Measurements from ENCODE around the gene PLEKHH1. TPM values are rescaled to one million over a fixed set of nuclear protein-coding genes. Genes with fewer than 3 reads are reported as not detected.

The PLEKHH1 gene
- total and polyA plus RNA-seq, 2 experiments from 2014 or later: 14.7 to 33.9 TPM

DNA sequence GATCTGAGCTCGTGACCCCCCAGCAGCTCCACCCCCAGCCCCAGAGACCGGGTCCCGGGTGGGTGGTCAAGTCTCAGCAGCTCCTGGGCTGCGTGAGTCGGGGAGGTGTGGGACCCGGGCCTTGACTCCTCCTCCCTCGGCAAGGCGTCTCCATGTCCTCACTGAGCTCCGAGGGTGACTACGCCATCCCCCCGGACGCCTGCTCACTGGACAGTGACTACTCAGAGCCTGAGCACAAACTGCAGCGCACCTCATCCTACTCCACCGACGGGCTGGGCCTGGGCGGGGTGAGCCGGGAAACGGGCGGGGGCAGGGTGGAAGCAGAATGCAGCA is 38.9 kb downstream of the PLEKHH1 start:
- TF ChIP-seq EZH2 (IDR thresholded peaks at IDR 0.05; ENCODE audit: low read depth, unreplicated experiment) (no peak), POLR2AphosphoS5 (IDR thresholded peaks at IDR 0.05; ENCODE audit: low read depth) (no peak), ZNF331 (CRISPR knock-in tag; IDR thresholded peaks at IDR 0.05; ENCODE audit: low read depth) (no peak), NANOG (IDR thresholded peaks at IDR 0.05; ENCODE audit: borderline replicate concordance) (no peak), CREB1 (CRISPR knock-in tag; IDR thresholded peaks at IDR 0.05; ENCODE audit: low read depth) (no peak)
- TF ChIP-seq, protein P1, sequence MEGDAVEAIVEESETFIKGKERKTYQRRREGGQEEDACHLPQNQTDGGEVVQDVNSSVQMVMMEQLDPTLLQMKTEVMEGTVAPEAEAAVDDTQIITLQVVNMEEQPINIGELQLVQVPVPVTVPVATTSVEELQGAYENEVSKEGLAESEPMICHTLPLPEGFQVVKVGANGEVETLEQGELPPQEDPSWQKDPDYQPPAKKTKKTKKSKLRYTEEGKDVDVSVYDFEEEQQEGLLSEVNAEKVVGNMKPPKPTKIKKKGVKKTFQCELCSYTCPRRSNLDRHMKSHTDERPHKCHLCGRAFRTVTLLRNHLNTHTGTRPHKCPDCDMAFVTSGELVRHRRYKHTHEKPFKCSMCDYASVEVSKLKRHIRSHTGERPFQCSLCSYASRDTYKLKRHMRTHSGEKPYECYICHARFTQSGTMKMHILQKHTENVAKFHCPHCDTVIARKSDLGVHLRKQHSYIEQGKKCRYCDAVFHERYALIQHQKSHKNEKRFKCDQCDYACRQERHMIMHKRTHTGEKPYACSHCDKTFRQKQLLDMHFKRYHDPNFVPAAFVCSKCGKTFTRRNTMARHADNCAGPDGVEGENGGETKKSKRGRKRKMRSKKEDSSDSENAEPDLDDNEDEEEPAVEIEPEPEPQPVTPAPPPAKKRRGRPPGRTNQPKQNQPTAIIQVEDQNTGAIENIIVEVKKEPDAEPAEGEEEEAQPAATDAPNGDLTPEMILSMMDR (conservative IDR thresholded peaks at IDR 0.05; ENCODE audit: low read depth in 2 of 2): no peak
- TF ChIP-seq, protein P2, sequence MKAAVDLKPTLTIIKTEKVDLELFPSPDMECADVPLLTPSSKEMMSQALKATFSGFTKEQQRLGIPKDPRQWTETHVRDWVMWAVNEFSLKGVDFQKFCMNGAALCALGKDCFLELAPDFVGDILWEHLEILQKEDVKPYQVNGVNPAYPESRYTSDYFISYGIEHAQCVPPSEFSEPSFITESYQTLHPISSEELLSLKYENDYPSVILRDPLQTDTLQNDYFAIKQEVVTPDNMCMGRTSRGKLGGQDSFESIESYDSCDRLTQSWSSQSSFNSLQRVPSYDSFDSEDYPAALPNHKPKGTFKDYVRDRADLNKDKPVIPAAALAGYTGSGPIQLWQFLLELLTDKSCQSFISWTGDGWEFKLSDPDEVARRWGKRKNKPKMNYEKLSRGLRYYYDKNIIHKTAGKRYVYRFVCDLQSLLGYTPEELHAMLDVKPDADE (IDR thresholded peaks at IDR 0.05): no peak
- TF ChIP-seq, protein P3, sequence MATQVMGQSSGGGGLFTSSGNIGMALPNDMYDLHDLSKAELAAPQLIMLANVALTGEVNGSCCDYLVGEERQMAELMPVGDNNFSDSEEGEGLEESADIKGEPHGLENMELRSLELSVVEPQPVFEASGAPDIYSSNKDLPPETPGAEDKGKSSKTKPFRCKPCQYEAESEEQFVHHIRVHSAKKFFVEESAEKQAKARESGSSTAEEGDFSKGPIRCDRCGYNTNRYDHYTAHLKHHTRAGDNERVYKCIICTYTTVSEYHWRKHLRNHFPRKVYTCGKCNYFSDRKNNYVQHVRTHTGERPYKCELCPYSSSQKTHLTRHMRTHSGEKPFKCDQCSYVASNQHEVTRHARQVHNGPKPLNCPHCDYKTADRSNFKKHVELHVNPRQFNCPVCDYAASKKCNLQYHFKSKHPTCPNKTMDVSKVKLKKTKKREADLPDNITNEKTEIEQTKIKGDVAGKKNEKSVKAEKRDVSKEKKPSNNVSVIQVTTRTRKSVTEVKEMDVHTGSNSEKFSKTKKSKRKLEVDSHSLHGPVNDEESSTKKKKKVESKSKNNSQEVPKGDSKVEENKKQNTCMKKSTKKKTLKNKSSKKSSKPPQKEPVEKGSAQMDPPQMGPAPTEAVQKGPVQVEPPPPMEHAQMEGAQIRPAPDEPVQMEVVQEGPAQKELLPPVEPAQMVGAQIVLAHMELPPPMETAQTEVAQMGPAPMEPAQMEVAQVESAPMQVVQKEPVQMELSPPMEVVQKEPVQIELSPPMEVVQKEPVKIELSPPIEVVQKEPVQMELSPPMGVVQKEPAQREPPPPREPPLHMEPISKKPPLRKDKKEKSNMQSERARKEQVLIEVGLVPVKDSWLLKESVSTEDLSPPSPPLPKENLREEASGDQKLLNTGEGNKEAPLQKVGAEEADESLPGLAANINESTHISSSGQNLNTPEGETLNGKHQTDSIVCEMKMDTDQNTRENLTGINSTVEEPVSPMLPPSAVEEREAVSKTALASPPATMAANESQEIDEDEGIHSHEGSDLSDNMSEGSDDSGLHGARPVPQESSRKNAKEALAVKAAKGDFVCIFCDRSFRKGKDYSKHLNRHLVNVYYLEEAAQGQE (IDR thresholded peaks at IDR 0.05; ENCODE audit: unreplicated experiment): no peak
- Mint-ChIP-seq H3K27me3 (ENCODE audit: insufficient read depth, low read depth, poor library complexity) (peaks cover 3% of the 10 kb centered on the region), H3K27ac (no peak overlapping the region), H3K36me3 (ENCODE audit: low read depth) (peaks cover 17% of the 10 kb centered on the region), H3K4me3 (no peak overlapping the region), H3K4me1 (peaks cover 15% of the 10 kb centered on the region), H3K9me3 (no peaks in the 10 kb centered on the region)
- H3K4me2 ChIP-seq: no peak overlapping the region
- H3K27ac ChIP-seq (ENCODE audit: low read depth): no peak overlapping the region
- DNase-seq (ENCODE audit: low spot score) (no peak), ATAC-seq (no peak)
- H4K20me1 ChIP-seq (replicated peaks; ENCODE audit: insufficient read depth): no peaks in the 10 kb centered on the region
- no peaks in the 10 kb centered on the region for H3K27me3 ChIP-seq (ENCODE audit: insufficient read depth)
- no peaks in the 10 kb centered on the region for H3K4me1 ChIP-seq (ENCODE audit: insufficient read depth)
- no peaks in the 10 kb centered on the region for H3K36me3 ChIP-seq (ENCODE audit: insufficient read depth)
- no peak overlapping the region for H2AFZ ChIP-seq
- H3K79me2 ChIP-seq (replicated peaks; ENCODE audit: insufficient read depth): no peaks in the 10 kb centered on the region
- no peaks in the 10 kb centered on the region for H3F3A ChIP-seq (replicated peaks; ENCODE audit: low read depth)
- no peaks in the 10 kb centered on the region for H3K9me2 ChIP-seq (ENCODE audit: insufficient read depth)
- no peak overlapping the region for H3K4me3 ChIP-seq

DNA sequence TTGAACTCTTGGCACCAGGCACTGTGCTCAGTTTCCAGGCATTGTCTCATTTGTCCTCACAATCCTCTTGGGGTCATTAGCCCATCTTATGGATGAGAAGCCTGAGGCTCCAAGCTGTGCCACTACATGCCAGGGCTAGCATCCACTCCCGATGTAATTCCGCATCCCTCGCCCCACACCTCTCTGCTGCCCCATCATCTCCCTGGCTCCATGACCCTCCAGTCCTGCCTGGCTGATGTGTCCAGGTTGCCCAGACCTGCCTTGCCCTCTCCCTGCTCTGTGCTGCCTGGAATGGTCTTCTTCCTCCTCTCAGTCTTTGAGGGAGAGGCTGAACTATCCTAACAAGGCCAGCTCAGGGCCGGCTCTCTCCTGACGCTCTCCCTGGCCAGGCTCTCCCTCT is 39.5 kb downstream of the PLEKHH1 start:
- ATAC-seq: no peak
- Histone ChIP-seq H3K27me3 (ENCODE audit: insufficient read depth) (no peaks in the 10 kb centered on the region), H3K79me2 (replicated peaks; ENCODE audit: insufficient read depth) (no peaks in the 10 kb centered on the region), H3F3A (replicated peaks; ENCODE audit: low read depth) (no peaks in the 10 kb centered on the region), H3K27ac (ENCODE audit: low read depth) (no peak overlapping the region), H3K4me2 (no peak overlapping the region), H3K9me2 (ENCODE audit: insufficient read depth) (no peaks in the 10 kb centered on the region), H4K20me1 (replicated peaks; ENCODE audit: insufficient read depth) (no peaks in the 10 kb centered on the region), H2AFZ (no peak overlapping the region), H3K4me3 (no peak overlapping the region), H3K4me1 (ENCODE audit: insufficient read depth) (no peaks in the 10 kb centered on the region), H3K36me3 (ENCODE audit: insufficient read depth) (no peaks in the 10 kb centered on the region)
- Mint-ChIP-seq H3K27ac (no peak overlapping the region), H3K9me3 (no peaks in the 10 kb centered on the region), H3K4me3 (no peak overlapping the region), H3K27me3 (ENCODE audit: insufficient read depth, low read depth, poor library complexity) (peaks cover 3% of the 10 kb centered on the region), H3K4me1 (peaks cover 15% of the 10 kb centered on the region), H3K36me3 (ENCODE audit: low read depth) (peaks cover 20% of the 10 kb centered on the region)
- no peak for DNase-seq (ENCODE audit: low spot score)
- TF ChIP-seq ZNF331 (CRISPR knock-in tag; IDR thresholded peaks at IDR 0.05; ENCODE audit: low read depth): no peak
- TF ChIP-seq, protein P3 (IDR thresholded peaks at IDR 0.05; ENCODE audit: unreplicated experiment): no peak
- no peak for TF ChIP-seq ZNF114 (CRISPR knock-in tag; IDR thresholded peaks at IDR 0.05)
- TF ChIP-seq POLR2AphosphoS5 (IDR thresholded peaks at IDR 0.05; ENCODE audit: low read depth): no peak
- TF ChIP-seq, protein P2 (IDR thresholded peaks at IDR 0.05): no peak

Measured in GM23338 (cell line).